Muscle of leg (tissue), 9 donors: Measurements from ENCODE around the gene ADGRF5. TPM values are rescaled to one million over a fixed set of nuclear protein-coding genes. Genes with fewer than 3 reads are reported as not detected.

Experiments used
- polyA plus RNA-seq, 8 donors: library from polyadenylated mRNA; unstranded; fragments of 120-200 nt; gene quantifications; one replicate each; pipeline versions ENCODE4 v1.2.1 to v1.2.3, GENCODE V29; 2013; ENCODE audit warnings: inconsistent platforms in 1 of 8, low replicate concordance in 1 of 8; ENCODE audit not compliant: insufficient read length in 8 of 8, insufficient read depth in 1 of 8
- total RNA-seq: library from RNA; stranded (reverse); fragments of 120-200 nt; gene quantifications from one replicate; pipeline ENCODE4 v1.2.4, GENCODE V29; 2013

The ADGRF5 gene
- total and polyA plus RNA-seq, 9 donors, result 19.1 to 28.7 (median 25.2) TPM

Other genes with a start within 250 kb of the ADGRF5 start
- gene TDRD6, start 234.1 kb downstream of the ADGRF5 start, total RNA-seq, result 0.22 TPM
- gene TDRD6, start 234.1 kb downstream of the ADGRF5 start, polyA plus RNA-seq, result 1 to 10 TPM in 3 of 8 donors, under 1 TPM in 5; 0.21 to 1.2 (median 0.65) TPM
- 1.2 TPM for gene PLA2G7, start 186.6 kb downstream of the ADGRF5 start, total RNA-seq
- gene PLA2G7, start 186.6 kb downstream of the ADGRF5 start, polyA plus RNA-seq, result 1 to 10 TPM in 6 of 8 donors, under 1 TPM in 2; 0.75 to 1.7 (median 1.2) TPM
- gene ANKRD66, start 175.0 kb downstream of the ADGRF5 start, total RNA-seq, result 0.66 TPM
- 1 to 10 TPM in 3 of 8 donors, under 1 TPM in 5; 0.31 to 2.3 (median 0.82) TPM for gene ANKRD66, start 175.0 kb downstream of the ADGRF5 start, polyA plus RNA-seq
- not detected for gene MEP1A, start 128.5 kb downstream of the ADGRF5 start, total RNA-seq
- gene MEP1A, start 128.5 kb downstream of the ADGRF5 start, polyA plus RNA-seq, result 10 to 100 TPM in 1 of 8 donors, 1 to 10 TPM in 1, under 1 TPM in 4, not detected in 2; 0.04 to 24.9 (median 0.16) TPM
- gene ADGRF1, start 120.4 kb upstream of the ADGRF5 start, total RNA-seq, result not detected
- under 1 TPM in 4 of 8 donors, not detected in 4; 0.03 to 0.16 (median 0.05) TPM for gene ADGRF1, start 120.4 kb upstream of the ADGRF5 start, polyA plus RNA-seq